Measurements from ENCODE around the gene EPB41. TPM values are rescaled to one million over a fixed set of nuclear protein-coding genes. Genes with fewer than 3 reads are reported as not detected.
A peak's percentile ranks its signal among the peaks of the same experiment; 100 is the strongest.
"Not testable (repeated sequence)": the region's sequence is repeated elsewhere in the genome, so short reads cannot be mapped to it uniquely, and the experiment has no call there.

The EPB41 gene
- total RNA-seq, 1 donor from 2014 or later = 29.3 TPM

GRCh38 chr1:29120367-29120766 is 206.0 kb downstream of the EPB41 start:
- intact Hi-C loops (cut with DNase I) = no loop called here
- DNase-seq (ENCODE audit: low spot score) = no peak

- intact Hi-C loops (cut with DNase I) = no loop called here
- DNase-seq (ENCODE audit: low spot score) = no peak
Observed at GRCh38 chr1:29120947-29121485, 206.6 kb downstream of the EPB41 start.

GRCh38 chr1:29121516-29121935 is 207.2 kb downstream of the EPB41 start:
- intact Hi-C loops (cut with DNase I) = no loop called here
- no peak for DNase-seq (ENCODE audit: low spot score)

GRCh38 chr1:29121936-29122681 is 207.7 kb downstream of the EPB41 start:
- DNase-seq (ENCODE audit: low spot score) = no peak
- intact Hi-C loops (cut with DNase I) = no loop called here

- no peak for DNase-seq (ENCODE audit: low spot score)
- intact Hi-C loops (cut with DNase I) = no loop called here
Observed at GRCh38 chr1:29122682-29123052, 208.3 kb downstream of the EPB41 start.

- DNase-seq (ENCODE audit: low spot score) = no peak
- intact Hi-C loops (cut with DNase I) = no loop called here
Observed at GRCh38 chr1:29123053-29123886, 208.9 kb downstream of the EPB41 start.

GRCh38 chr1:29123887-29124365 is 209.6 kb downstream of the EPB41 start, which contains the start of gene TMEM200B:
Gene TMEM200B, minus strand, starts transcription at chr1:29123903. Its CDS starts 2,075 bp downstream, at chr1:29121828.
- DNase-seq (ENCODE audit: low spot score) = no peak
- intact Hi-C loops (cut with DNase I) = loop anchor here (2.0 kb wide), 1 partner anchor 57 kb away; the partner anchor contains the start of gene SRSF4

- intact Hi-C loops (cut with DNase I) = loop anchor here (2.0 kb wide), 1 partner anchor 56 kb away; the partner anchor contains the start of gene SRSF4
- DNase-seq (ENCODE audit: low spot score) = peak; percentile 90
Observed at GRCh38 chr1:29124366-29125236, 210.2 kb downstream of the EPB41 start.

- intact Hi-C loops (cut with DNase I) = loop anchor here (2.0 kb wide), 1 partner anchor 56 kb away; the partner anchor contains the start of gene SRSF4
- DNase-seq (ENCODE audit: low spot score) = no peak
Observed at GRCh38 chr1:29125237-29125641, 210.9 kb downstream of the EPB41 start.

GRCh38 chr1:29125788-29126187 is 211.4 kb downstream of the EPB41 start:
- intact Hi-C loops (cut with DNase I) = loop anchor here (2.0 kb wide), 1 partner anchor 55 kb away; the partner anchor contains the start of gene SRSF4
- DNase-seq (ENCODE audit: low spot score) = no peak

GRCh38 chr1:29126198-29126597 is 211.8 kb downstream of the EPB41 start:
- intact Hi-C loops (cut with DNase I) = no loop called here
- no peak for DNase-seq (ENCODE audit: low spot score)

GRCh38 chr1:29128739-29129138 is 214.4 kb downstream of the EPB41 start:
- intact Hi-C loops (cut with DNase I) = no loop called here
- no peak for DNase-seq (ENCODE audit: low spot score)

GRCh38 chr1:29129916-29130315 is 215.5 kb downstream of the EPB41 start:
- intact Hi-C loops (cut with DNase I) = no loop called here
- DNase-seq (ENCODE audit: low spot score) = no peak

GRCh38 chr1:29131056-29131455 is 216.7 kb downstream of the EPB41 start:
- intact Hi-C loops (cut with DNase I); DNase-seq (ENCODE audit: low spot score): not testable (repeated sequence)

- no peak for DNase-seq (ENCODE audit: low spot score)
- intact Hi-C loops (cut with DNase I) = no loop called here
Observed at GRCh38 chr1:29133861-29134694, 219.7 kb downstream of the EPB41 start.

GRCh38 chr1:29134695-29135028 is 220.3 kb downstream of the EPB41 start:
- intact Hi-C loops (cut with DNase I) = no loop called here
- no peak for DNase-seq (ENCODE audit: low spot score)

GRCh38 chr1:29136391-29136915 is 222.1 kb downstream of the EPB41 start:
- no peak for DNase-seq (ENCODE audit: low spot score)
- intact Hi-C loops (cut with DNase I) = no loop called here

- no peak for DNase-seq (ENCODE audit: low spot score)
- intact Hi-C loops (cut with DNase I) = no loop called here
Observed at GRCh38 chr1:29142714-29143113, 228.3 kb downstream of the EPB41 start.
